GM18498 (cell line): ENCODE measurements around the gene STRADA.

Experiments
- ATAC-seq: cut with Tn5 transposase; IDR thresholded peaks from one replicate; pipeline ENCODE4 v1.9.1; 2021; ENCODE audit warnings: mild to moderate bottlenecking, moderate library complexity; ENCODE audit not compliant: unreplicated experiment

The STRADA gene

DNA sequence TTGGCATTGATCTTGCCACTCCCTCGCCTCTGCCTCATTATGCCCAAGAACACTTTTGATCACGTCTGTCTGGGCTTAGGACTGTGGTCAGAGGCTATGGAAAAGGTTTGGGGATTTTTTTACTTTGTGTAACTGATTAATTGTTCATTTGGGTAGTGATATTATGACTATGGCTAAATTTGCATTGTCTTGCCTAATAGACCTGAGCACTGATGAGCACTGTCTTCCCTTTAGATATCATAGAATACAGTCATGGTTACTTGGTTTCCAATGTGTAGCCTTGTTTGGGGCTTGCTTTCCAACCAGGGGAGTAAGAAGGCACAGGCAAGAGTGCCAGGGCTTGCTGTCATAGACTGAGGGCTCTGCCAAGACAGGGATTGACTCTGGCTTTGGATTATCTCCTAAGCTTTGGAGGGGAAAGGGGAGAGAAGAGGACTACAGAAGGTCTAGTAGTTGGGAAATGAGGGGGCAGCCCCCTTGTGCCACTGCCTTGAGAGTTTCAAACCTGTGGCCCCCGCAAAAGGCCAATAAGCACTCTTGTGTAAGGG, 55.4 kb downstream of the STRADA start:
- no peak for ATAC-seq

DNA sequence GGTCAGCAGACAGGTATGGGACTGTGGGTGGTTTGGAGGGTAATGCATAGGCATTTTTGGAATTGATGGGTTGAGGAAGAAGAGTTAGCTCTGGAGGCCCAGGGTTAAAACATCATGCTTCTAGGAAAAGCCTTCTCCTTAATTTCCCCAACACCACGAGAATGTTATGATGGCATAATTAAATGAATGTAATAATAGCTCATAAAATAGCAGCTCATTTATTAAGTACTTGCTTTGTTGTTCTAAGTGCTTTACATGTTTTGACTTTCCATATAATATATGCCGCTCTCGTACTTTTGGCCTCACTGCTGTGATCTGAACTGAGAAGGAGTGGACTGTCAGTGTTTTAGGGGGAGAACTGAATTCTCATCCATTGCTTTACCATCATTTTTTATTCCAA, 56.0 kb downstream of the STRADA start:
- ATAC-seq, result no peak

DNA sequence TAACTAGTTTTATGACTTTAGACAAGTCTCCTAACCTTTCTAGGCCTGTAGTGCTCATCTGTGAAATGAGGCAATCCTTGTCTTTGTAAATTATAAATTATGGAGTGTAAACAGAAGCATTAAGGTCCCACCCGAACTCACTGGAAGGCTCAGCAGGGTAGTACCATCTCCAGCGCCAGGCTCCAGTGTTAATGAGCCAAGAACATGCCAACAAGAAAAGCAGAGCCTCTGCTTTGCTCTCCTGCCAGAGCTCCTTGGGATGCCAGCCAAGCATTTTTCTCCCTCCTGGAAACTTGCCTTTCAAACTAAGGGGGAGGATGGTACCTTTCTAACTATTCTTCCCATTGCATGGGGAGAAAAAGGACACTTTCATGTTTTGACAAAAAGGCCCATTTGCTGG, 56.6 kb downstream of the STRADA start:
- no peak for ATAC-seq

GRCh38 chr17:63682981-63683380, 58.6 kb downstream of the STRADA start:
- no peak for ATAC-seq

DNA sequence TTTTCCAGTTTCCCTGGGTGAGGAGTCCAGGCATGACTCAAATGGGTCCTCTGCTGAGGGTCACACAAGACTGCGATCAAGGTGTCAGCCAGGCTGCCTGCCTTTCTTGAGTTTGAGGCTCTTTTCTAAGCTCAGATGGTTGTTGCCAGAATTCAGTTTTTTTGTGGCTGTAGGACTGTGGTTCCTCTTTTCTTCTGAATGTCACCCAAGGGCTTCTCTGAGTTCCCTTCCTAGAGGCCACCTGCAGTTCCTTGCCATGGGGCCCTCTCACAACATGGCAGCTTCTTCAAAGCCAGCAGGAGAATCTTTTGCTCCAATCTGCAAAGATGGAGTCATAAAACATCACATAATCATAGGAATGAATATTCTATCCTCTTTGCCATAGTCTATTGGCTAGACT, 59.2 kb downstream of the STRADA start:
- no peak for ATAC-seq

DNA sequence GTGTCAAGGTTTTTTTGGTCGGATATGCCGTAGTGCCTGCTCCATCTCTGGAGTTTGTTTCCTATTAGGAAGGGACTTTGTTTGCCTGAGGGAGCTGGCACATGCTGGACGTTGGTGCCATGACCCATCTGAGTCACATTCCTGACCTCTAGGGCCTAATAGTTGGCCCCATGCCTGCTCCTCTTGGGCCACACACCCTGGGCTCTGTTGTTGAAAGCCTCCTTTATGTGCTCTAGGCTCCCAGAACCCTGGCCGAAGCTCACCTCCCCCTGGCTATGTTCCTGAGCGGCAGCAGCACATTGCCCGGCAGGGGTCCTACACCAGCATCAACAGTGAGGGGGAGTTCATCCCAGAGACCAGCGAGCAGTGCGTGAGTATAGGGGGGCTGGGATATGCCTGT, 60.1 kb downstream of the STRADA start:
- no peak for ATAC-seq

GRCh38 chr17:63680700-63681099, 60.9 kb downstream of the STRADA start:
- ATAC-seq, result no peak

DNA sequence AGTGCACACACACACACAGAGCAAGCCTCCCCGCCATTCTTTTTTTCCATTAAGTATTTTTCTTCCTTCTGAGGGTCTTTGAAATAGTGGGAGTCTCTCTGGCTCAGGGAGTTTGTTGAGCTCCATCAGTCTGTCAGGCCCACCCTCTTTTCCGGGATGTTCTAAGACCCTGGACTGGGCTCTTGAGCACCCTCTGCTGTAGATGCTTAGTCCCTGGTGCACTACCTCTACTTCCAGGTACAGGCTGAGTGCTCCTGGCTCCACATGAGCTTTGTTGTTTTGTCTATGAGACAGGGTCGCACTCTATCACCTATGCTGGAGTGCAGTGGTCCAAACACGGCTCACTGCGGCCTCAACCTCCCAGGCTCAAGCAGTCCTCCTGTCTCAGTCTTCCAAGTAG, 62.4 kb downstream of the STRADA start:
- no peak for ATAC-seq

- no peak for ATAC-seq
Measured at GRCh38 chr17:63676584-63676983, 65.0 kb downstream of the STRADA start.

DNA sequence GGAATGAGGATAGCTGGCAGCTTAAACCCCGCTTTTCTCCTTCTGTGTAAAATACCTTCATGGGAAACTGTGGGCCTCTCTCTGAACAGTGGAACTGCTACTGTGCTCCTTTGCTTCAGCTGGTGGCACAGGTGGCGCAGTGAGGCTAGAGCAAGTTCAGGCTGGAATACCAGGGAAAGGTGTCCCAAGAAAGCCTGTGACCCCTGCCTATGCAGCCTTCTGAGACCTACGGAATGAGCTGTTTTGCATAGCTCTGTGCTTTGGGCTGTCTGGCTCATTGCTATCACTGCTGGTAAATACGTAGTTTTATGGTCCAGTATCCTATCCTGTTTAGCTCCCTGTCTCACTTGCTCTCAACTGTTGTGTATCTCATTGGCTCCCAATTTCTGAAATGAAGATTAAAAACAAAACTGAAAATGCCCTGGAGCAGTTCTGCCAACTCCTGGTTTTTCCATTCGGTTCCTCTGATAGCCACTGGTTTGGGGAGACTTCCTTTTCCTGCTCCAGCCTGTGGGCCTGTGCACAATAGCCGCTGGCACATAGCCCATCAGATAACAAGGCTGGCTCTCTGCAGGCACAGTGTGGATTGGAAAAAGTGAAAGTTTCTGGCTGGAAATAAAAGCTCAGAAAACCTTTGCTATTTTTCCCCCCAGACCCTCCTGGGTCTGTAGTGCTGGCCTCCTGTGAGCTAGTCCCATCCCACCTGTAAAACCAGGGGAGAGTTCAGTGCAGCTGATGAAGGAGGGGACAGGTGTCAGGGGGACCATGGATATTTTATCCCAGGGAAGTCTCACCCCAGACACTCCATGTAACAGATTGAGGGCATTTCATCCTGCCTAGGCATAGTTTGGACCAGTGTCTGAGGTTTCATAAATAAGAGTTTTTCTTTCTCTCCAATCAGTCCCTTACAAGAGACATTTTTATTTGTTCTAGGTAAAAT, 65.7 kb downstream of the STRADA start:
- no peak for ATAC-seq

DNA sequence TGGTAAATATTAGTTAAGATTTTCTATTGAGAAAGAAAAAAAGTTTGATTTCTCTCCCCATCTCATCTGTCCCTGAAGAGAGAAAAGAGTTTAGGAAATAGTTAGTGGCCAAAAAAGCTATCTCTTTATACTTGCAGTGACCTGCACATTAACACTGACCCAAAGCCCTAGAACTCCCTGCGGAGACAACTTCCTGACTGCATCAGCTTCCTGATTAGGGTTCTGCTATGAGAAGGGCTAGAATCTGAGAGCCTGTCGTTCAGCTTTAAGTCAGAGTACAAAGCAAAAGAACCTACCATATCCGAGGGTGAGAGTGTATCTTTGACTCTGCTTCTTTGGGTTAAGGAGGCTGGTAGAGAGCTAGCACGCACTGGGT, 66.4 kb downstream of the STRADA start:
- ATAC-seq, result no peak

GRCh38 chr17:63672856-63673255, 68.7 kb downstream of the STRADA start:
- ATAC-seq, result no peak

- ATAC-seq, result no peak
Measured at GRCh38 chr17:63665527-63666214, 75.9 kb downstream of the STRADA start.

- ATAC-seq, result no peak
Measured at GRCh38 chr17:63659850-63660249, 81.7 kb downstream of the STRADA start.

GRCh38 chr17:63658366-63658765, 83.2 kb downstream of the STRADA start:
- ATAC-seq, result no peak

- no peak for ATAC-seq
Measured at GRCh38 chr17:63657786-63658185, 83.8 kb downstream of the STRADA start.

DNA sequence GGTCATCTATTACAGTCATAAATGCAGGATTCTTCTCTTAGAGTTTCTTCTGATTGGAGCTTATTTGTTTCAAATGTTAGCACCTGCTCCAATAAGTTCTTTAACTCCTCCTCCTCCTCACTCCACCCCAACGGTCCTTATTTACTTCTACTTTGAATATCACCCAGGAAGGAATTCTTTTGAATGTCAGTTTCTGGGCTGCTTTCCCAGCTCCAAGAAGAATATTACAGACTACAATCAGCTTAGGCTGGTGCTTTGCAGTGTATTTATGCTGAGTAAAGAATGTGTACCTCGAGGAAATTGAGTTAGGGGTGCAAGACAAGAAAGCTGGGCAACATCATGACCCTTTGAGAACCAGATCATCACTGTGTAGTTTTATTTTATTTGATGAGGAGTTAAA, 88.5 kb downstream of the STRADA start:
- ATAC-seq, result no peak
